HG02943 (cell line): Measurements from ENCODE around the gene NEBL.

Source experiments
- ATAC-seq: cut with Tn5 transposase; IDR thresholded peaks from one replicate; pipeline ENCODE4 v1.9.1; 2021; ENCODE audit warnings: mild to moderate bottlenecking, low read depth, moderate library complexity; ENCODE audit not compliant: unreplicated experiment

NEBL gene

DNA sequence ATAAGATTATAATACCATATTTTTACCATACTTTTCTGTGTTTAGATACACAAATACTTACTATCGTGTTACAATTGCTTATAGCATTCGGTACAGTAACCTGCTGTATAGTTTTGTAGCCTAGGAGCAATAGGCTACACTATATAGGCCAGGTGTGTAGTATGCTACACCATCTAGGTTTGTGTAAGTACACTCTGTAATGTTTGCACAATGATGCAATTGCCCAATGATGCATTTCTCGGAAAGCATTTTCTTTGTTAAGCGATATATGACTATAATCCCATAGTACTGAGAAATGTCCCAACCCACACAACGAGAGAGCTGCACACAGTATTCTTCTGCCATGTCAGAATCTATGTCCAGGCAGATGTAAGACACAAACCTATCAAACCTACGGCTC, 160.0 kb downstream of the NEBL start:
- ATAC-seq, result no peak
